SK-N-SH (cell line): Measurements from ENCODE around the gene EDC4. TPM values are rescaled to one million over a fixed set of nuclear protein-coding genes. Genes with fewer than 3 reads are reported as not detected.

Experiments
- CTCF ChIA-PET: fragments of 300-600, 350-600 bp; formaldehyde crosslinking; extraction: SDS; loops from one replicate; lab custom pipeline; 2021; lab: Yijun Ruan, JAX
- POLR2A ChIA-PET: fragments of 350-600 bp; sonication (Branson Sonifier 250); formaldehyde crosslinking; extraction: SDS; loops from one replicate; lab custom pipeline; 2020; ENCODE audit warnings: antibody characterized with exemption, inconsistent platforms; lab: Yijun Ruan, JAX
- DNase-seq: peaks from one replicate; pipeline ENCODE4 v3.0.0; 2012
- H2AFZ ChIP-seq: fragments of 200-600 bp; sonication (generic); 2 replicates; pipeline ENCODE4 v1.8.1; 2016; ENCODE audit warnings: antibody characterized with exemption, mild to moderate bottlenecking, low read depth
- H3F3A ChIP-seq: fragments of 200-600 bp; sonication (generic); replicated peaks from 2 replicates; pipeline ENCODE3; 2016; ENCODE audit warnings: antibody characterized with exemption, mild to moderate bottlenecking; ENCODE audit not compliant: insufficient read depth
- H3K27ac ChIP-seq, 2 experiments: fragments of 200-500 bp in 1 of 2; fragments of 200-600 bp in 1 of 2; sonication (Bioruptor generic) in 1 of 2; sonication (generic), shearing (Covaris generic) in 1 of 2; 2 replicates each; pipeline versions ENCODE4 v1.5.1 to v1.6.1; 2014 to 2016; ENCODE audit warnings: low read depth in 2 of 2, inconsistent platforms in 1 of 2, low read length in 1 of 2, mild to moderate bottlenecking in 1 of 2, mixed read lengths in 1 of 2
- H3K27me3 ChIP-seq: fragments of 200-600 bp; sonication (generic), shearing (Covaris generic); 2 replicates; pipeline ENCODE4 v1.6.1; 2016; ENCODE audit warnings: mixed run types; ENCODE audit not compliant: insufficient read depth
- H3K36me3 ChIP-seq, 2 experiments: fragments of 200-500 bp in 1 of 2; fragments of 200-600 bp in 1 of 2; sonication (Bioruptor generic) in 1 of 2; sonication (generic) in 1 of 2; replicated peaks in 1 of 2; 2 replicates each; pipeline versions ENCODE3 to v1.5.1; 2014 to 2016; ENCODE audit warnings: low read length in 1 of 2, mild to moderate bottlenecking in 1 of 2; ENCODE audit not compliant: insufficient read depth in 2 of 2, control insufficient read depth in 1 of 2
- H3K4me1 ChIP-seq, 2 experiments: fragments of 200-500 bp in 1 of 2; fragments of 200-600 bp in 1 of 2; sonication (Bioruptor generic) in 1 of 2; sonication (generic), shearing (Covaris generic) in 1 of 2; 2 replicates each; pipeline versions ENCODE4 v1.5.1 to v1.6.1; 2014 to 2016; ENCODE audit warnings: low read depth in 1 of 2, low read length in 1 of 2, mixed run types in 1 of 2; ENCODE audit not compliant: insufficient read depth in 2 of 2, control insufficient read depth in 1 of 2
- H3K4me2 ChIP-seq: fragments of 200-600 bp; sonication (generic), shearing (Covaris generic); 2 replicates; pipeline ENCODE4 v1.6.1; 2017; ENCODE audit warnings: mixed run types
- H3K4me3 ChIP-seq, 2 experiments: fragments of 200-500 bp in 1 of 2; fragments of 200-600 bp in 1 of 2; sonication (Bioruptor generic) in 1 of 2; sonication (generic), shearing (Covaris generic) in 1 of 2; 2 replicates each; pipeline versions ENCODE4 v1.5.1 to v1.8.1; 2014 to 2016; ENCODE audit warnings: low read depth in 2 of 2, inconsistent platforms in 1 of 2, low read length in 1 of 2, mild to moderate bottlenecking in 1 of 2, mixed read lengths in 1 of 2, moderate library complexity in 1 of 2
- H3K79me2 ChIP-seq: fragments of 200-600 bp; sonication (generic); 2 replicates; pipeline ENCODE4 v1.8.1; 2017; ENCODE audit warnings: mild to moderate bottlenecking; ENCODE audit not compliant: insufficient read depth
- H3K9ac ChIP-seq: fragments of 200-600 bp; sonication (generic); 2 replicates; pipeline ENCODE4 v1.6.1; 2017; ENCODE audit warnings: mixed run types
- H3K9me2 ChIP-seq: fragments of 200-600 bp; sonication (generic); 2 replicates; pipeline ENCODE4 v1.6.1; 2017; ENCODE audit warnings: mixed run types
- H3K9me3 ChIP-seq: fragments of 200-600 bp; sonication (generic); 2 replicates; pipeline ENCODE4 v1.6.1; 2017; ENCODE audit warnings: mixed run types, mild to moderate bottlenecking, moderate library complexity
- H4K20me1 ChIP-seq: fragments of 200-600 bp; sonication (generic); 2 replicates; pipeline ENCODE4 v1.6.1; 2017; ENCODE audit warnings: mild to moderate bottlenecking, mixed run types; ENCODE audit not compliant: insufficient read depth
- CHD2 ChIP-seq: fragments of 150-350 bp; IDR thresholded peaks from 2 replicates; pipeline ENCODE4 v1.6.1; 2018; ENCODE audit warnings: low read length; ENCODE audit not compliant: partially characterized antibody
- FOXJ3 ChIP-seq: sonication (generic); formaldehyde crosslinking; IDR thresholded peaks from 2 replicates; pipeline ENCODE4 v1.5.1; 2020; ENCODE audit warnings: mild to moderate bottlenecking, missing genetic modification reagents
- MAX ChIP-seq: IDR thresholded peaks from 2 replicates; pipeline ENCODE4 v1.4.0; 2012; ENCODE audit warnings: low read depth
- RAD21 ChIP-seq: IDR thresholded peaks from 2 replicates; pipeline ENCODE4 v1.6.1; 2012; ENCODE audit warnings: mild to moderate bottlenecking, low read length
- RFX5 ChIP-seq: IDR thresholded peaks from 2 replicates; pipeline ENCODE4 v1.6.1; 2012; ENCODE audit warnings: mild to moderate bottlenecking, improper control_type of control experiment, low read length
- SMC3 ChIP-seq: IDR thresholded peaks from 2 replicates; pipeline ENCODE4 v1.6.1; 2012; ENCODE audit warnings: low read depth, low read length, improper control_type of control experiment
- TAF1 ChIP-seq: IDR thresholded peaks from 2 replicates; pipeline ENCODE4 v1.6.1; 2012; ENCODE audit warnings: low read depth, mild to moderate bottlenecking, low read length, moderate library complexity, borderline replicate concordance
- YY1 ChIP-seq: IDR thresholded peaks from 2 replicates; pipeline ENCODE4 v1.4.0; 2012; ENCODE audit warnings: low read depth, mild to moderate bottlenecking
- WGBS: methylation state at CpG from one replicate; pipeline ENCODE4 v1.1.6; 2017; ENCODE audit warnings: low lambda C conversion rate; 5-methylcytosine and 5-hydroxymethylcytosine counted together
- polyA plus RNA-seq, 3 experiments: library from polyadenylated mRNA; depleted of rRNA; stranded (reverse); fragments of >200 nt; gene quantifications; 2 replicates each; pipeline ENCODE4 v1.2.3, GENCODE V29; 2012
- TF ChIP-seq, protein P1 (sequence below): IDR thresholded peaks from 2 replicates; pipeline ENCODE4 v1.6.1; 2012; ENCODE audit warnings: mild to moderate bottlenecking, low read depth, low read length, moderate library complexity

EDC4 gene
- polyA plus RNA-seq, 1 of the 3 experiments (the other 2 are of a cell fraction): 38.0 TPM

GRCh38 chr16:67845291-67846062, 27.4 kb upstream of the EDC4 start (continued):
- TF ChIP-seq, protein P1, sequence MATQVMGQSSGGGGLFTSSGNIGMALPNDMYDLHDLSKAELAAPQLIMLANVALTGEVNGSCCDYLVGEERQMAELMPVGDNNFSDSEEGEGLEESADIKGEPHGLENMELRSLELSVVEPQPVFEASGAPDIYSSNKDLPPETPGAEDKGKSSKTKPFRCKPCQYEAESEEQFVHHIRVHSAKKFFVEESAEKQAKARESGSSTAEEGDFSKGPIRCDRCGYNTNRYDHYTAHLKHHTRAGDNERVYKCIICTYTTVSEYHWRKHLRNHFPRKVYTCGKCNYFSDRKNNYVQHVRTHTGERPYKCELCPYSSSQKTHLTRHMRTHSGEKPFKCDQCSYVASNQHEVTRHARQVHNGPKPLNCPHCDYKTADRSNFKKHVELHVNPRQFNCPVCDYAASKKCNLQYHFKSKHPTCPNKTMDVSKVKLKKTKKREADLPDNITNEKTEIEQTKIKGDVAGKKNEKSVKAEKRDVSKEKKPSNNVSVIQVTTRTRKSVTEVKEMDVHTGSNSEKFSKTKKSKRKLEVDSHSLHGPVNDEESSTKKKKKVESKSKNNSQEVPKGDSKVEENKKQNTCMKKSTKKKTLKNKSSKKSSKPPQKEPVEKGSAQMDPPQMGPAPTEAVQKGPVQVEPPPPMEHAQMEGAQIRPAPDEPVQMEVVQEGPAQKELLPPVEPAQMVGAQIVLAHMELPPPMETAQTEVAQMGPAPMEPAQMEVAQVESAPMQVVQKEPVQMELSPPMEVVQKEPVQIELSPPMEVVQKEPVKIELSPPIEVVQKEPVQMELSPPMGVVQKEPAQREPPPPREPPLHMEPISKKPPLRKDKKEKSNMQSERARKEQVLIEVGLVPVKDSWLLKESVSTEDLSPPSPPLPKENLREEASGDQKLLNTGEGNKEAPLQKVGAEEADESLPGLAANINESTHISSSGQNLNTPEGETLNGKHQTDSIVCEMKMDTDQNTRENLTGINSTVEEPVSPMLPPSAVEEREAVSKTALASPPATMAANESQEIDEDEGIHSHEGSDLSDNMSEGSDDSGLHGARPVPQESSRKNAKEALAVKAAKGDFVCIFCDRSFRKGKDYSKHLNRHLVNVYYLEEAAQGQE: no peak

DNA sequence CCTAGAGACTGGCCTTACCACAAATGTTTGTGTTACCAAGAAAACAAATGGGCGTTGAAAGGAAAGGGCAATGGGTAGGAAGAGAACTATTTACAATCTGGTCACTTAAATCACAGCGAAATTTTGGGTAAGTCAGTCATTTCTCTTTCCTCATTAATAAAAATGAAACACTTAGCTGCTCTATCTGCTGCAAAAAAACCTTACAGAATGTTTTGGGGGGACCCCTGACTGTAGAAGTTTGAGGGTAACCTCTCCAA, 26.9 kb upstream of the EDC4 start:
- no peak for TF ChIP-seq YY1
- TF ChIP-seq CHD2: no peak
- TF ChIP-seq, protein P1: no peak
- no peak for TF ChIP-seq FOXJ3 (CRISPR knock-in tag)
- no peak for TF ChIP-seq TAF1
- TF ChIP-seq SMC3: no peak
- TF ChIP-seq RAD21: no peak
- no peak for TF ChIP-seq RFX5
- no peak for TF ChIP-seq MAX
- Histone ChIP-seq H3K4me3 (peak overlapping the region; percentile 71 to 85), H4K20me1 (peaks cover 29% of the 10 kb centered on the region), H3K27ac (peak overlapping the region; percentile 88 to 98), H3K36me3 (peaks cover 2 to 5% of the 10 kb centered on the region in 2 experiments), H3K4me2 (peak overlapping the region; percentile 91), H2AFZ (peak overlapping the region; percentile 80), H3F3A (peaks cover 28% of the 10 kb centered on the region), H3K9me2 (no peaks in the 10 kb centered on the region), H3K9ac (peak overlapping the region; percentile 100), H3K4me1 (peaks cover 34 to 42% of the 10 kb centered on the region in 2 experiments), H3K27me3 (no peaks in the 10 kb centered on the region), H3K9me3 (no peaks in the 10 kb centered on the region), H3K79me2 (peaks cover 77% of the 10 kb centered on the region)
- 50% methylated on average over 2 of the region's 2 CpGs for WGBS
- CTCF ChIA-PET: interaction anchor here (1.0 to 6.3 kb wide), 9 partner anchors 12 to 178 kb away, joined by 3 to 66 read pairs (median 5); partner anchors contain the start of gene PSKH1
- no peak for DNase-seq
- POLR2A ChIA-PET: interaction anchor here (0.5 to 1.3 kb wide), 6 partner anchors 12 to 316 kb away, joined by 3 to 11 read pairs (median 3); partner anchors contain the start of genes C16orf86, ENKD1 and TSNAXIP1
